ENCODE data around the gene HOXD11. TPM values are rescaled to one million over a fixed set of nuclear protein-coding genes. Genes with fewer than 3 reads are reported as not detected.

Gene HOXD11
- total and polyA plus RNA-seq, 2 experiments from 2014 or later, result 28.4 to 30.0 TPM

DNA sequence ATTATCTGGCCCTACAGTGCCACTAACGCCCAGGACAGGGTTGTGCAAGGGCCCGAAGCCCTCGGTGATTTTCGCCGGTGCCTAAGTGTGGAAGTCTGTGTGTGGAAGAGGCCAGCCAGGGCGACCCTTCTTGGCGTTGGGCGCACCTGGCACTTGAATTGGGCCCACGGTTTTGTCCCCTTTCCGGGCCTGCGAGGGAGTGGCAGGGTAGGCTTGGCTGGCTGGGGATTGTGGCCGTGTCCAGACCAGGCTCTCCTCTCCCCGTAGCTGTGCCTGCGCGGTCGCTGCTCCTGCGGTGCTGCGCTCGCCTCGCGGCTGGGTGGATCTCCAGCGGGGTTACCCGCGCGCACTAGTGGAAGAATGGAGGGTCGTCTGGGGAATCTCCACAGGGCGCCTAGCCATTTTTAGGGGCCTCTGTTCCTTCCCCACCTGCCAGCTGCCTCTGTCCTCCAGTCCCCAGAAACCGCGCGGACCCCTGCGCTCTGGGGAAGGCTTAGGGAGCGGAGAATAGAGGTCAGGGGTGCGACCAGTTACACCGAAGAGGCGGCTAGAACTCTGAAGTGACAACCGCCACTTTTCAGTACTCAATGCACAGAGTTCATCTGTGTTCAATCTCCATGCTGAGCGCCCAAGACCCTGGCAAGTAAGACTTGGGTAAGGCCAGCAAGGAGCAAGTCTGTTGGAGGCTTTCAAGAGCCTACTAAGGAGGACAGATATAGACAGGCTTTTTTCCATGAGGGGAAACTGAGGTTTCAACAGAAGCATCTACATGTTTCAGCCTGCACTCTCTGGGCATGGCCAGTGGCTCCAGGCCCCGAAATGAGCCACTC is 39.3 kb upstream of the HOXD11 start:
- TF ChIP-seq EZH2 (IDR thresholded peaks at IDR 0.05; ENCODE audit: insufficient read depth, poor library complexity, severe bottlenecking) (no peak), EZH2phosphoT487 (IDR thresholded peaks at IDR 0.05; ENCODE audit: insufficient read depth, low read depth) (no peak)
- WGBS, 2 experiments (ENCODE audit: low coverage in 1 of 2, low lambda C conversion rate in 2 of 2, missing lambda C conversion rate in 2 of 2), result 18 to 21% methylated on average over 35 to 37 of the region's 38 CpGs
- H3K27ac ChIP-seq, result no peak overlapping the region
- no peak for DNase-seq
- no peaks in the 10 kb centered on the region for H3K36me3 ChIP-seq (ENCODE audit: low read depth)
- H3K4me2 ChIP-seq (ENCODE audit: unreplicated experiment), result peak overlapping the region; percentile 75
- H3F3A ChIP-seq (ENCODE audit: insufficient read depth), result no peaks in the 10 kb centered on the region
- H3K27me3 ChIP-seq (replicated peaks; ENCODE audit: insufficient read depth), result peaks cover 67% of the 10 kb centered on the region
- H3K9me3 ChIP-seq (ENCODE audit: low read depth), result no peaks in the 10 kb centered on the region
- peak overlapping the region; percentile 61 for H3K4me3 ChIP-seq
- H2AFZ ChIP-seq, result peak overlapping the region; percentile 82
- peaks cover 6% of the 10 kb centered on the region for H3K4me1 ChIP-seq (ENCODE audit: insufficient read depth)
- no peak overlapping the region for H3K9ac ChIP-seq
- H3K79me2 ChIP-seq (ENCODE audit: insufficient read depth), result no peaks in the 10 kb centered on the region
- H4K20me1 ChIP-seq (ENCODE audit: insufficient read depth), result no peaks in the 10 kb centered on the region
- H3K9me2 ChIP-seq (ENCODE audit: insufficient read depth), result no peaks in the 10 kb centered on the region
- in situ Hi-C loops (cut with MboI), result no loop called here

GRCh38 chr2:176068419-176068832 is 38.7 kb upstream of the HOXD11 start:
- H3K4me2 ChIP-seq (ENCODE audit: unreplicated experiment), result no peak overlapping the region
- H3K4me1 ChIP-seq (ENCODE audit: insufficient read depth), result peaks cover 6% of the 10 kb centered on the region
- no peak for DNase-seq
- H3F3A ChIP-seq (ENCODE audit: insufficient read depth), result no peaks in the 10 kb centered on the region
- no peak overlapping the region for H3K4me3 ChIP-seq
- no peaks in the 10 kb centered on the region for H3K36me3 ChIP-seq (ENCODE audit: low read depth)
- H3K79me2 ChIP-seq (ENCODE audit: insufficient read depth), result no peaks in the 10 kb centered on the region
- in situ Hi-C loops (cut with MboI), result no loop called here
- H3K9me2 ChIP-seq (ENCODE audit: insufficient read depth), result no peaks in the 10 kb centered on the region
- TF ChIP-seq EZH2 (IDR thresholded peaks at IDR 0.05; ENCODE audit: insufficient read depth, poor library complexity, severe bottlenecking), result no peak
- H3K9me3 ChIP-seq (ENCODE audit: low read depth), result no peaks in the 10 kb centered on the region
- H2AFZ ChIP-seq, result peak overlapping the region; percentile 24; the same call in 1 of the 2 replicates
- WGBS, 2 experiments (ENCODE audit: low coverage in 1 of 2, low lambda C conversion rate in 2 of 2, missing lambda C conversion rate in 2 of 2), result 18 to 23% methylated on average over 30 of the region's 30 CpGs
- no peaks in the 10 kb centered on the region for H4K20me1 ChIP-seq (ENCODE audit: insufficient read depth)
- no peak overlapping the region for H3K27ac ChIP-seq
- peaks cover 67% of the 10 kb centered on the region for H3K27me3 ChIP-seq (replicated peaks; ENCODE audit: insufficient read depth)
- no peak overlapping the region for H3K9ac ChIP-seq

- Histone ChIP-seq H3K4me2 (ENCODE audit: unreplicated experiment) (no peak overlapping the region), H3K9ac (no peak overlapping the region), H3F3A (ENCODE audit: insufficient read depth) (no peaks in the 10 kb centered on the region), H4K20me1 (ENCODE audit: insufficient read depth) (no peaks in the 10 kb centered on the region), H3K4me3 (no peak overlapping the region), H3K27me3 (replicated peaks; ENCODE audit: insufficient read depth) (peaks cover 81% of the 10 kb centered on the region), H3K27ac (no peak overlapping the region), H3K4me1 (ENCODE audit: insufficient read depth) (peaks cover 6% of the 10 kb centered on the region), H3K79me2 (ENCODE audit: insufficient read depth) (no peaks in the 10 kb centered on the region), H2AFZ (no peak overlapping the region), H3K9me3 (ENCODE audit: low read depth) (no peaks in the 10 kb centered on the region), H3K36me3 (ENCODE audit: low read depth) (no peaks in the 10 kb centered on the region), H3K9me2 (ENCODE audit: insufficient read depth) (no peaks in the 10 kb centered on the region)
- TF ChIP-seq EZH2 (IDR thresholded peaks at IDR 0.05; ENCODE audit: insufficient read depth, poor library complexity, severe bottlenecking), result peak; percentile 41
- no peak for TF ChIP-seq EZH2phosphoT487 (IDR thresholded peaks at IDR 0.05; ENCODE audit: insufficient read depth, low read depth)
- no peak for DNase-seq
- in situ Hi-C loops (cut with MboI), result loop anchor here (10.0 kb wide), 1 partner anchor 707 kb away; no protein-coding TSS in a partner anchor
- 26 to 28% methylated on average over 54 to 58 of the region's 58 CpGs for WGBS, 2 experiments (ENCODE audit: low coverage in 1 of 2, low lambda C conversion rate in 2 of 2, missing lambda C conversion rate in 2 of 2)
Observed at GRCh38 chr2:176071330-176072291, 35.5 kb upstream of the HOXD11 start.

GRCh38 chr2:176072292-176072669 is 34.8 kb upstream of the HOXD11 start:
- DNase-seq, result no peak
- Histone ChIP-seq H4K20me1 (ENCODE audit: insufficient read depth) (no peaks in the 10 kb centered on the region), H3K4me3 (no peak overlapping the region), H3K4me2 (ENCODE audit: unreplicated experiment) (no peak overlapping the region), H3F3A (ENCODE audit: insufficient read depth) (no peaks in the 10 kb centered on the region), H2AFZ (no peak overlapping the region), H3K27ac (no peak overlapping the region), H3K9me3 (ENCODE audit: low read depth) (no peaks in the 10 kb centered on the region), H3K27me3 (replicated peaks; ENCODE audit: insufficient read depth) (peaks cover 86% of the 10 kb centered on the region), H3K4me1 (ENCODE audit: insufficient read depth) (peaks cover 3% of the 10 kb centered on the region), H3K9ac (no peak overlapping the region), H3K9me2 (ENCODE audit: insufficient read depth) (no peaks in the 10 kb centered on the region), H3K79me2 (ENCODE audit: insufficient read depth) (no peaks in the 10 kb centered on the region), H3K36me3 (ENCODE audit: low read depth) (no peaks in the 10 kb centered on the region)
- TF ChIP-seq EZH2phosphoT487 (IDR thresholded peaks at IDR 0.05; ENCODE audit: insufficient read depth, low read depth), result no peak
- TF ChIP-seq EZH2 (IDR thresholded peaks at IDR 0.05; ENCODE audit: insufficient read depth, poor library complexity, severe bottlenecking), result no peak
- in situ Hi-C loops (cut with MboI), result loop anchor here (10.0 kb wide), 1 partner anchor 707 kb away; no protein-coding TSS in a partner anchor
- 77 to 78% methylated on average over 5 of the region's 5 CpGs for WGBS, 2 experiments (ENCODE audit: low coverage in 1 of 2, low lambda C conversion rate in 2 of 2, missing lambda C conversion rate in 2 of 2)

All from GM23248 (cell line).